Measurements from ENCODE around the gene PNPO.

GRCh38 chr17:47952171-47953021 lies 11.0 kb downstream of the PNPO start:
- TF ChIP-seq POLR2AphosphoS5 (IDR thresholded peaks at IDR 0.05; ENCODE audit: low read depth, low read length) = no peak
- no peak for TF ChIP-seq REST (IDR thresholded peaks at IDR 0.05; ENCODE audit: insufficient read depth in 1 of 2, low read depth in 2 of 2, low read length in 2 of 2)
